K562 (cell line): Measurements from ENCODE around the gene TBC1D5.

Source experiments
- HNRNPLL ChIP-seq: fragments of 200-400 bp; formaldehyde crosslinking; IDR thresholded peaks from 2 replicates; pipeline ENCODE4 v1.6.1; 2017; ENCODE audit warnings: low read length, low read depth, mild to moderate bottlenecking; ENCODE audit not compliant: poor library complexity, severe bottlenecking
- SREBF2 ChIP-seq: sonication (generic); formaldehyde crosslinking; IDR thresholded peaks from 2 replicates; pipeline ENCODE4 v1.4.0; 2020; ENCODE audit warnings: mild to moderate bottlenecking, missing genetic modification reagents

DNA sequence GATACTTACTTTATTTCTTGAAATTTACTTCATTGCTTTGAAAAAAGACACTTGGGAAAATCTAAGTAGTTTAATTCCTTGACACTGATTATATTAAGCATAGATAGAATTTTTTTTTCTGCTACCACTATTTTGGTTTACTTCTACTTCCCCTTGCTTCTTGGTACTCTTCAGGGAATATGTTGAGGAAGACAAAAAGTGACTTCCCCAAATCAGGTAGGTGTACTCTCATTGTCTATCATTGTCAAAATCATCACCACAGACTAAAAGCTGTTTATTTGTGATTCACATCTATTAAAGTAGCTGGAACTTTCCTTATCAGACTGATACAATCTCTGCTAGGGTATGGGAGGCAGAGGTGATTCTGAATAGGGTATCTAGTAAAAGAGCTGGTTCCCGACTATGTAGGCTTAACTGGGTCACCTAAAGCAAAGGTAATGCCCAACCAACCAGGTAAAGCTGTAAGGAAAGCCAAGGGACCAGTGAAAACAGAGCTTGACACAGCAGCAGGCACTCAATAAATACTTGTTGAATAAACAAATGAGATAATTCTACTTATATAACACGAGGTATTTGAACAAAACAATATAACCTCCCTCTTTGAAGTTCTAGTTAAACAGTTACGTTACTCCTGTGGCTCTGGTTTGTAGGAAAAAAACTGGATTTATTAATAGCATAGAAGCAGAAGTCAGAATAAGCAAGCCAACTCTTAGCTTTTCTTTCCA, 510.7 kb downstream of the TBC1D5 start:
- TF ChIP-seq SREBF2 (CRISPR knock-in tag) = no peak
- no peak for TF ChIP-seq HNRNPLL
